SJCRH30 (cell line): Measurements from ENCODE around the gene APLP2. TPM values are rescaled to one million over a fixed set of nuclear protein-coding genes. Genes with fewer than 3 reads are reported as not detected.
"Not testable (repeated sequence)": the region's sequence is repeated elsewhere in the genome, so short reads cannot be mapped to it uniquely, and the experiment has no call there.

Experiments
- DNase-seq, 2 experiments: peaks; one replicate each; pipeline ENCODE4 v3.0.0-alpha.2; 2015 to 2020
- H3K27ac ChIP-seq: fragments of 250-450 bp; sonication (Bioruptor Pico); 2 replicates; pipeline ENCODE4 v1.5.1; 2020; ENCODE audit warnings: mild to moderate bottlenecking, moderate library complexity
- H3K27me3 ChIP-seq: fragments of 250-450 bp; sonication (Bioruptor Pico); 2 replicates; pipeline ENCODE4 v1.5.1; 2020; ENCODE audit warnings: mild to moderate bottlenecking, moderate library complexity
- H3K36me3 ChIP-seq: fragments of 250-450 bp; sonication (Bioruptor Pico); 2 replicates; pipeline ENCODE4 v1.5.1; 2020; ENCODE audit warnings: mild to moderate bottlenecking, moderate library complexity
- H3K4me1 ChIP-seq: fragments of 250-450 bp; sonication (Bioruptor Pico); 2 replicates; pipeline ENCODE4 v1.5.1; 2020; ENCODE audit warnings: mild to moderate bottlenecking, moderate library complexity
- H3K4me3 ChIP-seq: fragments of 250-450 bp; sonication (Bioruptor Pico); 2 replicates; pipeline ENCODE4 v1.5.1; 2020; ENCODE audit warnings: mild to moderate bottlenecking, moderate library complexity
- H3K9me3 ChIP-seq: fragments of 250-450 bp; sonication (Bioruptor Pico); replicated peaks from 2 replicates; pipeline ENCODE4 v1.5.1; 2020; ENCODE audit warnings: mild to moderate bottlenecking, moderate library complexity
- total RNA-seq: library from RNA; depleted of rRNA; stranded (reverse); fragments of >200 nt; shearing (Covaris generic); gene quantifications from 2 replicates; pipeline ENCODE4 v1.2.3, GENCODE V29; 2014; rRNA removed

APLP2 gene
- total RNA-seq, 1 experiment from 2014 or later = 83.1 TPM

DNA sequence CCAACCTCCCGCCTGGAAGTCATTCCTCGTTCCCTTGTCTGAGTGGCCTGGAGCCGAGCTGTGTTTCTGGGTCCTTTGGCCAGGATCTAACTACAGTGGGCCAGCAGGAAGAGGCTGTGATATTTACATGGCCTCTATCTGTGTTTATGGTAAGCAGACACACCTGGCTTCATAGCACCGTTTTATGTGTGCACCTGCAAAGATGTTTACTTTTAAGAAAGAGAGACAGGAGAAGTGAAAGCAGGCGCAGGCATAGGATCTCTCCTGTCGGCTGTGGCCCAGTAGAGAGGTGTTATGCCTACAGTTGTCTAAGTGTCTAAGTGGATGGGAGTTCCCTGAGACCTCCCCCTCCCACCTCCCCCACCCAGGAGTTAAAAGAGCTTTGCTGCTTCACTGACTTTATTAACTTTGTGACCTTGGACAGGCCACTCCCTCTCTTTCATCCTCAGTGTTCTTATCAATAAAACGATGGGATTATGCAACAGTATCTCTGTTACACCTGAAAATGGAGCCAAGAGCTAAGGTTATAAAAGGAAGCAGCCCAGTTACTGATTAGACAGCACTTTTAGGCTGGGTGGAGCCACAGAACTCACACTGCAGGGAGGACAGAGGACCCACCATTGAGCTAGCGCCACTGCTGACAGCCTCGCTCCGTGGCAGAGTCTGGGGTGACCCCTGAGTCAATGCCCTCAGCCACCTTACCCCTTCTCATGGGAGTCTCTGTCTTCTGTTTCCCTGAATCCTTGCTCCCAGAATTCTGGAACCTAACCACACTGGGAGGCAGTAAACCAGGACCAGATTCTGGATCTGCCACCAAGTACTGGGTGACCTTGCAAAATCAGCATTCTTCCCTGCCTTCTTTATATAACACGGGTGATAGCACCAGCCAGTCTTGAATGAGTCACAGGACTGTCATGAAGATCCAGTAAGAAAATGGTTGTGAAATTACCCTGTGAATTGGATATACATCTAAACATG lies 111.9 kb downstream of the APLP2 start:
- Histone ChIP-seq H3K4me1 (peaks cover 18% of the 10 kb centered on the region), H3K27me3 (no peaks in the 10 kb centered on the region), H3K4me3 (no peak overlapping the region), H3K9me3 (no peaks in the 10 kb centered on the region), H3K36me3 (no peaks in the 10 kb centered on the region), H3K27ac (no peak overlapping the region)
- no peak for DNase-seq

DNA sequence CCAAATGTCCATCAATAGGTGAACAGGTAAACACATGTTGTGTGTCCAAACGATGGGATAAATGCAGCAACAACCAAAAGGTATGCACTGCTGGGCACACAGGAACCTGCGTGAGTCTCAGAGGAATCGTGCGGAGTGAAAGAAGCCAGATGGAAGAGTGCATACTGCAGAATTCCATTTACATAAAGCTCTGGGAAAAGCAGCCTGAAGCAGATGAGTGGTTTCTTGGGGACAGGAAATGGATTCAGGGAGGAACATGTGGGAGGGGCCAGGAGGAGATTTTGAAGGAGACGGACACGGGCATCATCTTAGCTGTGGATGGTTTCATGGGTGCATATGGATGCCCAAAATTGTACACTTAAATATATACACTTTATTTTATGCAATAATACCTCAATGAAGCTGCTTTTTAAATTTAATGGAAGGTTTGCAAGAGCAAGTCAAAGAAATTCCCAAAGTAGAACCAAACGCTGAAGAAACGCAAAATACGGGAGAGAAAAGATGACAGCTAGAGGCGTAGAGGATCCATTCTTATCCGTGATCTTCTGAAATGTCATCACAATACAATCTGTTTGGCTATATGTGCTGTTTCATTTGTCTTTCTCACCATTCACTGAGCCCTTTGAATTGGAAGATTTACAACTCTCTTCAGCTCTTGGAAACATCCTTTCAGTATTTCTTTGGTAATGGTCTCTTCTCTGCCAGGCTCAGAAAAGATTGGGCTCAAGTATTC lies 114.3 kb downstream of the APLP2 start:
- Histone ChIP-seq H3K9me3 (no peaks in the 10 kb centered on the region), H3K4me1 (peaks cover 8% of the 10 kb centered on the region; the same call in 1 of the 2 replicates), H3K4me3 (no peak overlapping the region), H3K36me3 (no peaks in the 10 kb centered on the region), H3K27me3 (no peaks in the 10 kb centered on the region), H3K27ac (no peak overlapping the region)
- DNase-seq = no peak

DNA sequence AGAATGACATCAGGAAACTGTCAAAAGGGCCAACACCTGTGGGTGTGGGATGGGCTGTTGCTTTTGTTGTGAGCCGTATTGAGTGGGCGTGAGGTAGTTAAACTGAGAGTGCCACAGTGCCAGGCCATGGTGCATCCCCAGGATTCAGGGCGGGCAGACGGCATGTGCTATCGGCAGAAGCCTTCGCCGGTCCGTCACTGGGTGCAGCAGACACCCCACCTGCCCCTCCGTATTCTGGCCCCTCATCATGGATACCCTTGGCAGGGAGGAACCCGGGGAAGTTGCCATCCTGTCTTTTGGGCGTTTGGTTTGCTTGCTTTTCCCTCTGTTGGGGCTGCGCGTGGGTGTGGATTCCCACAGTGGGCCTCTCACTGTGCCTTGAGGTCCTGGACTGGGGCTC lies 117.4 kb downstream of the APLP2 start:
- Histone ChIP-seq H3K9me3 (no peaks in the 10 kb centered on the region), H3K4me1 (no peaks in the 10 kb centered on the region), H3K27ac (no peak overlapping the region)

DNA sequence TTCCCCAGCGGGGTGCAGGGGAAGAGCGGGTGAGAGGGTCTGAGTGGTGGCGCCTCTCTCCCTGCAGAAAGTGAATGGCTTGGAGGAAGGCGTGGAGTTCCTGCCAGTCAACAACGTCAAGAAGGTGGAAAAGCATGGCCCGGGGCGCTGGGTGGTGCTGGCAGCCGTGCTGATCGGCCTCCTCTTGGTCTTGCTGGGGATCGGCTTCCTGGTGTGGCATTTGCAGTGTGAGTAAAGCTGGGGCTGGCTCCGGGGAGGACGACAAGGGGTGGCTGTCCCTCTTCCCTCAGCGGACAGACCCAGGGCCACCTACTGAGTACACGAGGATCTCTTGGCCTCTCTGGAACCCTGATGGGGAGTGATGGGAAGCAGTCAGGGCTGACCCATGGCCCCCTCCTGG lies 118.4 kb downstream of the APLP2 start:
- Histone ChIP-seq H3K27me3 (no peaks in the 10 kb centered on the region), H3K27ac (no peak overlapping the region), H3K9me3 (no peaks in the 10 kb centered on the region), H3K4me3 (no peak overlapping the region), H3K4me1 (no peaks in the 10 kb centered on the region), H3K36me3 (no peaks in the 10 kb centered on the region)
- DNase-seq = no peak

More for the DNA sequence above, 117.4 kb downstream of the APLP2 start:
- H3K27me3 ChIP-seq = no peaks in the 10 kb centered on the region
- no peak overlapping the region for H3K4me3 ChIP-seq
- no peak for DNase-seq
- H3K36me3 ChIP-seq = no peaks in the 10 kb centered on the region

DNA sequence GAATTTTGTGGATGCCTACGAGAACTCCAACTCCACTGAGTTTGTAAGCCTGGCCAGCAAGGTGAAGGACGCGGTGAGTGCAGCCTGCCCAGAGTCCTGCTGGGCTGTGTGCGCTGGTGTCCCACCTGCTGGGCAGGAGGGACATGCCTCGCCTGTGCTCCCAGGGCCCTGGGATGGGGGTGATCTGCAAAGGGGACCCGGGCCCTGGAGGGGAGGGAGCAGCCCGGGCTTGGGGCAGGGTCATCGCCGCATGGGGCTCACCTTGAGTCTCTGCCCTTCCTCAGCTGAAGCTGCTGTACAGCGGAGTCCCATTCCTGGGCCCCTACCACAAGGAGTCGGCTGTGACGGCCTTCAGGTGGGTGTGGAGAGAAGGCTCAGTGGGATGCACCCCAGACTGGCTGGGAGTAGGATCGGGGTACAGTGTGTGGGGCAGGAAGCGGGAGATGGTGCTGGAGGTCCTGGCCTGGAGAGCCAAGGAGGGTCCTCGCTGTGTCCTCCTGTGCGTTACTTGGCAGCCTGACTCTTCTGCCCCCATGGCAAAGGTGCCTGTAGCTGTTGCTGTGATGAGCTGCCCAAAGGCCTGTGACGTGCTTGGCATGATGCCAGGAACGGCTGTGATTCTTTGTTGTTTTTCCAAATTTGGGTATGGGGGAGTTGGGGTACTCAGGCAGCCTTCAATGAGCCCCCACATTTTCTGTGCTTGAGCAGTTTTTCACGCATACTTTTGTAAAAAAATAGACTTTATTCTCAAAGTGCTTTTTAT lies 119.1 kb downstream of the APLP2 start:
- no peak overlapping the region for H3K27ac ChIP-seq
- no peaks in the 10 kb centered on the region for H3K9me3 ChIP-seq
- H3K4me1 ChIP-seq = no peaks in the 10 kb centered on the region
- H3K27me3 ChIP-seq = no peaks in the 10 kb centered on the region
- no peaks in the 10 kb centered on the region for H3K36me3 ChIP-seq
- DNase-seq = no peak
- no peak overlapping the region for H3K4me3 ChIP-seq

DNA sequence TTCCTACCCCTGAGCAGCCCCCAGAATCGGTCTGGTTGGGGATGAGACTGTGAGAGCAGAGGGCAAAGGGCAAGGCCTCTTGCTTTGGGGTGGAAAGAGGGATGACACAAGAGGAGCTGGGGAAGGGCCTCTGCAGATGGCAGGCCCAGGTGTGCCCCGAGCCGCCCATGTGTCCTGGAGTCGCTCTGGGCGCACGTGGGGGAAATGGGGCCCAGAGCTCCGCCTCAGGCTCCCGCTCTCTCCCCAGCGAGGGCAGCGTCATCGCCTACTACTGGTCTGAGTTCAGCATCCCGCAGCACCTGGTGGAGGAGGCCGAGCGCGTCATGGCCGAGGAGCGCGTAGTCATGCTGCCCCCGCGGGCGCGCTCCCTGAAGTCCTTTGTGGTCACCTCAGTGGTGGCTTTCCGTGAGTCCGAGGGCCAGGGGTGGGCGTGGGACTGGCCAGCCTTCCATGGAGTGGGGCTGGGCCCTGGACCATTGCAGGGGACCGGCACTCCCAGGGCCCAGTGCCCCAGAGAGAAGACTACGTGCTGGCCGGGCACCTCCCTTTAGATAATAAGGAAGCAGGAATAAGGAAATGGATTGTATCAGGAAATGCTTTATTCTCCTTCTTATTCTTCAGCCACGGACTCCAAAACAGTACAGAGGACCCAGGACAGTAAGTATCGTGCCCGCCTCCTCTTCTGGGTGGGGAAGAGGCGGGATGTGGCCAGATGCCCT lies 120.0 kb downstream of the APLP2 start:
- no peak for DNase-seq
- H3K9me3 ChIP-seq = no peaks in the 10 kb centered on the region
- no peak overlapping the region for H3K4me3 ChIP-seq
- no peaks in the 10 kb centered on the region for H3K27me3 ChIP-seq
- no peaks in the 10 kb centered on the region for H3K36me3 ChIP-seq
- H3K4me1 ChIP-seq = no peaks in the 10 kb centered on the region
- no peak overlapping the region for H3K27ac ChIP-seq

DNA sequence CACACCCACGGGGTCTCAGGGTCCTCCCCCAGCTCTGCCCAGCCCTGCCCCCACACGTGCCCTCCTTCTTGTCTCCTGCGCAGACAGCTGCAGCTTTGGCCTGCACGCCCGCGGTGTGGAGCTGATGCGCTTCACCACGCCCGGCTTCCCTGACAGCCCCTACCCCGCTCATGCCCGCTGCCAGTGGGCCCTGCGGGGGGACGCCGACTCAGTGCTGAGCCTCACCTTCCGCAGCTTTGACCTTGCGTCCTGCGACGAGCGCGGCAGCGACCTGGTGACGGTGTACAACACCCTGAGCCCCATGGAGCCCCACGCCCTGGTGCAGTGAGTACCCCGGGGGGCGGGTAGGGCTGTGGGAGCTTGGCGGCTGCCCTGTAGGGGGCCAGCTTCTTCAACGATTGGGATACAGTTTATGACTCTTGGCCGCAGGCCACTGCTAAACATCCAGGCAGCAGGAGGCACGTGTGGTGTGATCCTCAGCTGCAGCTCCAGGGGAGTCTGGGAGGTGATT lies 120.7 kb downstream of the APLP2 start:
- Histone ChIP-seq H3K4me1 (no peaks in the 10 kb centered on the region), H3K9me3 (no peaks in the 10 kb centered on the region), H3K27ac (no peak overlapping the region), H3K4me3 (no peak overlapping the region), H3K36me3 (no peaks in the 10 kb centered on the region), H3K27me3 (no peaks in the 10 kb centered on the region)
- peak in 1 of 2 experiments; percentile 22 for DNase-seq

DNA sequence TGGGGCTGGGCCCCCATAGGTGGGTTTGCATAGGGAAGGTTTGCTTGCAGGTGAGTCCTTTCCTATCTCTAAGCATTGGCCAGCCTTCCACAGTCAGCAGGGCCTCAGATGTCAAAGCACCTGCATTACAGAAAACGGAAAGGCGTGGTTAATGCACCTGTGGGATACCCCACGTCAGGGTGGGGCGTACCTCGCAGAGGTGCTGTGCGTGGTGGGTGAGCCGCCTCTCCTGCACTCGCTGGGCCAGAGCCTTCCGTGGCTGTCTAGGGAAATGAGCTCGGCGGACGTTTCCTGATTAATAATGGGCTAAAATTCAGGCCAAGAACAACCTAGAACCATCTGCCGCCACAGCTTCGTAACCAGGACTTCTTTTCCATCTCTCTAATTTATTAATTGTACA lies 122.2 kb downstream of the APLP2 start:
- Histone ChIP-seq H3K36me3 (no peaks in the 10 kb centered on the region), H3K4me3 (no peak overlapping the region), H3K9me3 (no peaks in the 10 kb centered on the region), H3K27me3 (no peaks in the 10 kb centered on the region), H3K4me1 (no peaks in the 10 kb centered on the region), H3K27ac (no peak overlapping the region)
- no peak for DNase-seq

DNA sequence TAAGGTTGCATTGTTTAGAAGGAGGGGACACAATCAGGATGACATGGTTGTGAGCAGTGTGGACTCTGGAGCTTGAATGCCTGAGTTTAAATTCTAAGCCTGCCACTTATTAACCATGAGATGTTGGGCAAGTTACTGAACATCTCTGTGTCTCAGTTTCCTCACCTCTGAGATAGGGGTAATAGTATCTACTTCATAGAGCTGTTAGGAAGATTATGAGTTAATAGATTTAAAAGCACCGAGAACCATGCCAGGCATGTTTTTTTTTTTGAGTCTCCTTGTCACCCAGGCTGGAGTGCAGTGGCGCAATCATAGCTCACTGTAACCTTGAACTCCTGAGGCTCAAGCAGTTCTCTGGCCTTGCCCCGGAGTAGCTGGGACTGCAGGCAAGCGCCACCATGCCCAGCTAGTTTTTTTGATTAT lies 123.2 kb downstream of the APLP2 start:
- Histone ChIP-seq H3K27me3 (no peaks in the 10 kb centered on the region), H3K4me1 (no peaks in the 10 kb centered on the region), H3K4me3 (no peak overlapping the region), H3K36me3 (no peaks in the 10 kb centered on the region), H3K27ac (no peak overlapping the region), H3K9me3 (no peaks in the 10 kb centered on the region)
- DNase-seq = no peak

DNA sequence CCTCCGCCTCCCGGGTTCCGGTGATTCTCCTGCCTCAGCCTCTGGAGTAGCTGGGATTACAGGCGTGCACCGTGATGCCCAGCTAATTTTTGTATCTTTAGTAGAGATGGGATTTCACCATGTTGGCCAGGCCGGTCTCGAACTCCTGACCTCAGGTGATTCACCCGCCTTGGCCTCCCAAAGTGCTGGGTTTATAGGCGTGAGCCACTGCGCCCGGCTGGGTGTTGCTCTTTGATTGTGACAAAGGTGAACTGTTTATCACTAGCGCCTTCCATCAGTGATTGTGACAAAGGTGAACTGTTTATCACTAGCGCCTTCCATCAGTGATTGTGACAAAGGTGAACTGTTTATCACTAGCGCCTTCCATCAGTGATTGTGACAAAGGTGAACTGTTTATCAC lies 123.9 kb downstream of the APLP2 start:
- not testable (repeated sequence) for H3K27me3 ChIP-seq, H3K36me3 ChIP-seq, H3K27ac ChIP-seq, H3K4me1 ChIP-seq, H3K9me3 ChIP-seq, DNase-seq, H3K4me3 ChIP-seq

Other genes starting within 250 kb of the APLP2 start
- 20.4 and 23.4 TPM in 2 replicates for gene NFRKB, start 174.3 kb upstream of the APLP2 start, total RNA-seq
- gene PRDM10, start 67.1 kb upstream of the APLP2 start, total RNA-seq = 6.2 and 6.7 TPM in 2 replicates
- 0.10 TPM in 1 of 2 replicates, not detected in the other for gene ST14, start 89.9 kb downstream of the APLP2 start, total RNA-seq
- 29.7 and 30.3 TPM in 2 replicates for gene ZBTB44, start 245.0 kb downstream of the APLP2 start, total RNA-seq